Measurements from ENCODE around the gene NF2. TPM values are rescaled to one million over a fixed set of nuclear protein-coding genes. Genes with fewer than 3 reads are reported as not detected.

Gene NF2
- total RNA-seq, 1 donor from 2014 or later = 48.4 TPM

GRCh38 chr22:29693671-29694070 is 90.2 kb downstream of the NF2 start:
- TF ChIP-seq CTCF (conservative IDR thresholded peaks at IDR 0.05) = no peak

GRCh38 chr22:29695129-29695926 is 91.9 kb downstream of the NF2 start:
- peaks cover 5% of the 10 kb centered on the region for H3K4me1 Mint-ChIP-seq
- no peaks in the 10 kb centered on the region for H3K27me3 Mint-ChIP-seq (ENCODE audit: low read depth)
- no peaks in the 10 kb centered on the region for H3K9me3 Mint-ChIP-seq
- no peak overlapping the region for H3K4me3 Mint-ChIP-seq
- no peaks in the 10 kb centered on the region for H3K36me3 Mint-ChIP-seq (ENCODE audit: low read depth)
- no peak overlapping the region for H3K27ac Mint-ChIP-seq (ENCODE audit: unreplicated experiment)
- no peak for DNase-seq (ENCODE audit: low read depth, low spot score)
- TF ChIP-seq CTCF (conservative IDR thresholded peaks at IDR 0.05) = no peak

More at GRCh38 chr22:29693671-29694070, 90.2 kb downstream of the NF2 start:
- Mint-ChIP-seq H3K4me3 (no peak overlapping the region), H3K27ac (ENCODE audit: unreplicated experiment) (no peak overlapping the region), H3K9me3 (no peaks in the 10 kb centered on the region), H3K27me3 (ENCODE audit: low read depth) (no peaks in the 10 kb centered on the region), H3K36me3 (ENCODE audit: low read depth) (no peaks in the 10 kb centered on the region), H3K4me1 (peaks cover 17% of the 10 kb centered on the region)
- DNase-seq (ENCODE audit: low read depth, low spot score) = no peak

GRCh38 chr22:29697853-29698598 is 94.6 kb downstream of the NF2 start:
- Mint-ChIP-seq H3K9me3 (no peaks in the 10 kb centered on the region), H3K27ac (ENCODE audit: unreplicated experiment) (no peak overlapping the region), H3K36me3 (ENCODE audit: low read depth) (no peaks in the 10 kb centered on the region), H3K27me3 (ENCODE audit: low read depth) (peaks cover 19% of the 10 kb centered on the region), H3K4me1 (peaks cover 10% of the 10 kb centered on the region), H3K4me3 (no peak overlapping the region)
- no peak for DNase-seq (ENCODE audit: low read depth, low spot score)
- no peak for TF ChIP-seq CTCF (conservative IDR thresholded peaks at IDR 0.05)

GRCh38 chr22:29700206-29700899 is 96.9 kb downstream of the NF2 start:
- peaks cover 23% of the 10 kb centered on the region for H3K4me1 Mint-ChIP-seq
- peaks cover 32% of the 10 kb centered on the region for H3K27me3 Mint-ChIP-seq (ENCODE audit: low read depth)
- DNase-seq (ENCODE audit: low read depth, low spot score) = no peak
- no peak overlapping the region for H3K4me3 Mint-ChIP-seq
- H3K9me3 Mint-ChIP-seq = no peaks in the 10 kb centered on the region
- no peak overlapping the region for H3K27ac Mint-ChIP-seq (ENCODE audit: unreplicated experiment)
- TF ChIP-seq CTCF (conservative IDR thresholded peaks at IDR 0.05) = no peak
- no peaks in the 10 kb centered on the region for H3K36me3 Mint-ChIP-seq (ENCODE audit: low read depth)

GRCh38 chr22:29700900-29701154 is 97.4 kb downstream of the NF2 start:
- no peak for TF ChIP-seq CTCF (conservative IDR thresholded peaks at IDR 0.05)
- DNase-seq (ENCODE audit: low read depth, low spot score) = no peak
- Mint-ChIP-seq H3K36me3 (ENCODE audit: low read depth) (no peaks in the 10 kb centered on the region), H3K27me3 (ENCODE audit: low read depth) (peaks cover 32% of the 10 kb centered on the region), H3K4me3 (no peak overlapping the region), H3K4me1 (peaks cover 23% of the 10 kb centered on the region), H3K9me3 (no peaks in the 10 kb centered on the region), H3K27ac (ENCODE audit: unreplicated experiment) (no peak overlapping the region)

Data from neural crest cell (in vitro differentiated cells).